WTC11 (cell line): ENCODE data around the gene DISP3. TPM values are rescaled to one million over a fixed set of nuclear protein-coding genes. Genes with fewer than 3 reads are reported as not detected.

ENCODE experiments used
- ATAC-seq: fragments of 200-7000 bp; cut with Tn5 transposase; 2 replicates; pipeline ENCODE4 v1.10.0; 2021; ENCODE audit warnings: mild to moderate bottlenecking, moderate library complexity
- CTCF ChIA-PET: fragments of 300-600 bp; sonication (Branson Sonifier 250); formaldehyde crosslinking; loops from one replicate; lab custom pipeline; 2021; ENCODE audit warnings: antibody characterized with exemption; lab: Charles Lee
- POLR2A ChIA-PET: fragments of 350-600 bp; sonication (Branson Sonifier 250); formaldehyde crosslinking; loops from one replicate; lab custom pipeline; 2021; ENCODE audit warnings: antibody characterized with exemption; lab: Charles Lee
- DNase-seq: peaks from one replicate; pipeline ENCODE4 v3.0.0; 2021; ENCODE audit warnings: low spot score
- H3K27ac Mint-ChIP-seq: 2 replicates; pipeline ENCODE4 v1.8.0; 2021; ENCODE audit warnings: mixed read lengths
- H3K27me3 Mint-ChIP-seq: 2 replicates; pipeline ENCODE4 v1.8.0; 2021; ENCODE audit warnings: low read depth, mild to moderate bottlenecking, moderate library complexity, mixed read lengths
- H3K36me3 Mint-ChIP-seq: 2 replicates; pipeline ENCODE4 v1.8.0; 2021; ENCODE audit warnings: mixed read lengths
- H3K4me1 Mint-ChIP-seq: 2 replicates; pipeline ENCODE4 v1.8.0; 2022; ENCODE audit warnings: mixed read lengths
- H3K4me3 Mint-ChIP-seq: 2 replicates; pipeline ENCODE4 v1.8.0; 2021; ENCODE audit warnings: mild to moderate bottlenecking, moderate library complexity, mixed read lengths
- H3K9me3 Mint-ChIP-seq: 2 replicates; pipeline ENCODE4 v1.8.0; 2021; ENCODE audit warnings: mixed read lengths
- ARID4B ChIP-seq: sonication (generic); formaldehyde crosslinking; IDR thresholded peaks from 2 replicates; pipeline ENCODE4 v1.8.0; 2023; ENCODE audit warnings: missing genetic modification reagents, mild to moderate bottlenecking, borderline replicate concordance
- ATF1 ChIP-seq: sonication (generic); formaldehyde crosslinking; IDR thresholded peaks from 2 replicates; pipeline ENCODE4 v1.8.1; 2023; ENCODE audit warnings: mild to moderate bottlenecking, moderate library complexity, missing genetic modification reagents
- CDX4 ChIP-seq: fragments of 250-450 bp; sonication (Bioruptor Pico); IDR thresholded peaks from 2 replicates; pipeline ENCODE4 v1.9.0; 2021; ENCODE audit warnings: moderate library complexity, mild to moderate bottlenecking, inconsistent platforms, borderline replicate concordance
- FOXP1 ChIP-seq: sonication (generic); formaldehyde crosslinking; IDR thresholded peaks from 2 replicates; pipeline ENCODE4 v1.8.0; 2022; ENCODE audit warnings: missing genetic modification reagents, mild to moderate bottlenecking, moderate library complexity, borderline replicate concordance
- GRHL2 ChIP-seq: fragments of 250-450 bp; sonication (Bioruptor Pico); IDR thresholded peaks from 2 replicates; pipeline ENCODE4 v1.8.0; 2022; ENCODE audit warnings: mild to moderate bottlenecking, moderate library complexity; ENCODE audit not compliant: insufficient replicate concordance, severe bottlenecking
- SMAD3 ChIP-seq: sonication (generic); formaldehyde crosslinking; IDR thresholded peaks from 2 replicates; pipeline ENCODE4 v1.8.0; 2022; ENCODE audit warnings: missing genetic modification reagents, mild to moderate bottlenecking, borderline replicate concordance
- ZBTB21 ChIP-seq: sonication (generic); formaldehyde crosslinking; IDR thresholded peaks from 2 replicates; pipeline ENCODE4 v1.8.1; 2023; ENCODE audit warnings: mild to moderate bottlenecking, missing genetic modification reagents, borderline replicate concordance
- ZNF121 ChIP-seq: sonication (generic); formaldehyde crosslinking; IDR thresholded peaks from 2 replicates; pipeline ENCODE4 v1.8.0; 2023; ENCODE audit warnings: missing genetic modification reagents
- ZNF425 ChIP-seq: fragments of 250-450 bp; sonication (Bioruptor Pico); conservative IDR thresholded peaks from 2 replicates; pipeline ENCODE4 v1.9.0; 2021; ENCODE audit warnings: mild to moderate bottlenecking
- total RNA-seq: library from RNA; stranded (reverse); gene quantifications from 3 replicates; pipeline ENCODE4 v1.2.3, GENCODE V29; 2021
- TF ChIP-seq, protein P1 (sequence below): sonication (generic); formaldehyde crosslinking; IDR thresholded peaks from 2 replicates; pipeline ENCODE4 v1.8.1; 2023; ENCODE audit warnings: mild to moderate bottlenecking, missing genetic modification reagents, borderline replicate concordance
- TF ChIP-seq, protein P2 (sequence below): sonication (generic); formaldehyde crosslinking; IDR thresholded peaks from 2 replicates; pipeline ENCODE4 v1.8.0; 2022; ENCODE audit warnings: mild to moderate bottlenecking, missing genetic modification reagents

DISP3 gene
- total RNA-seq, 1 experiment from 2014 or later, result 6.0 TPM

DNA sequence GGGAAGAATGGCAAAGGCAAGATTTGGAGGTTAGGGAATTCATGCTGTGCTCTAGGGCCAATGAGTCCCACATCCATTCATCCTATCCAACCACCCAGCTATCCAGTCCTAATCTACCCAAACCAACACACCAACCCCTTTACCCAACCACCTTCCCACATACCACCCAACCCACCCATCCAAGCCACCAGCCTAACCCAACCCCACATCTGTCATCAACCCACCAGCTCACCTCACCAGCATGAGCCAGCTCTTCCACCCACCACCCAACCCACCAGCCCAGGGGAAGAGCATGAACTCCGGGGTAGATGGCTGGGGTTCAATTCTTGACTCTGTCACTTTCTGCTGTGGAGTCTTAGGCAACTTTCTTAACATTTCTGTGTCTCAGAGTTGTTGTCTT lies 35.9 kb upstream of the DISP3 start:
- ATAC-seq (no peak), DNase-seq (no peak)
- Mint-ChIP-seq H3K27me3 (no peaks in the 10 kb centered on the region; the same call in 1 of the 2 replicates), H3K4me1 (0 out of 2 replicates have a peak, but pooled peaks cover 3% of the 10 kb centered on the region), H3K9me3 (no peaks in the 10 kb centered on the region), H3K36me3 (no peaks in the 10 kb centered on the region), H3K27ac (no peak overlapping the region), H3K4me3 (no peak overlapping the region)
- CTCF ChIA-PET, result interaction anchor here (0.8 kb wide), 1 partner anchor 129 kb away, joined by 4 read pairs; no protein-coding TSS in a partner anchor
- POLR2A ChIA-PET, result no interaction called here
- TF ChIP-seq SMAD3 (CRISPR knock-in tag) (no peak), ARID4B (CRISPR knock-in tag) (no peak), CDX4 (CRISPR knock-in tag) (no peak), ZNF425 (CRISPR knock-in tag) (no peak), FOXP1 (CRISPR knock-in tag) (no peak), ZNF121 (CRISPR knock-in tag) (no peak), ATF1 (CRISPR knock-in tag) (no peak), ZBTB21 (no peak), GRHL2 (no peak)
- TF ChIP-seq, protein P1, sequence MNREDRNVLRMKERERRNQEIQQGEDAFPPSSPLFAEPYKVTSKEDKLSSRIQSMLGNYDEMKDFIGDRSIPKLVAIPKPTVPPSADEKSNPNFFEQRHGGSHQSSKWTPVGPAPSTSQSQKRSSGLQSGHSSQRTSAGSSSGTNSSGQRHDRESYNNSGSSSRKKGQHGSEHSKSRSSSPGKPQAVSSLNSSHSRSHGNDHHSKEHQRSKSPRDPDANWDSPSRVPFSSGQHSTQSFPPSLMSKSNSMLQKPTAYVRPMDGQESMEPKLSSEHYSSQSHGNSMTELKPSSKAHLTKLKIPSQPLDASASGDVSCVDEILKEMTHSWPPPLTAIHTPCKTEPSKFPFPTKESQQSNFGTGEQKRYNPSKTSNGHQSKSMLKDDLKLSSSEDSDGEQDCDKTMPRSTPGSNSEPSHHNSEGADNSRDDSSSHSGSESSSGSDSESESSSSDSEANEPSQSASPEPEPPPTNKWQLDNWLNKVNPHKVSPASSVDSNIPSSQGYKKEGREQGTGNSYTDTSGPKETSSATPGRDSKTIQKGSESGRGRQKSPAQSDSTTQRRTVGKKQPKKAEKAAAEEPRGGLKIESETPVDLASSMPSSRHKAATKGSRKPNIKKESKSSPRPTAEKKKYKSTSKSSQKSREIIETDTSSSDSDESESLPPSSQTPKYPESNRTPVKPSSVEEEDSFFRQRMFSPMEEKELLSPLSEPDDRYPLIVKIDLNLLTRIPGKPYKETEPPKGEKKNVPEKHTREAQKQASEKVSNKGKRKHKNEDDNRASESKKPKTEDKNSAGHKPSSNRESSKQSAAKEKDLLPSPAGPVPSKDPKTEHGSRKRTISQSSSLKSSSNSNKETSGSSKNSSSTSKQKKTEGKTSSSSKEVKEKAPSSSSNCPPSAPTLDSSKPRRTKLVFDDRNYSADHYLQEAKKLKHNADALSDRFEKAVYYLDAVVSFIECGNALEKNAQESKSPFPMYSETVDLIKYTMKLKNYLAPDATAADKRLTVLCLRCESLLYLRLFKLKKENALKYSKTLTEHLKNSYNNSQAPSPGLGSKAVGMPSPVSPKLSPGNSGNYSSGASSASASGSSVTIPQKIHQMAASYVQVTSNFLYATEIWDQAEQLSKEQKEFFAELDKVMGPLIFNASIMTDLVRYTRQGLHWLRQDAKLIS (CRISPR knock-in tag), result no peak
- TF ChIP-seq, protein P2, sequence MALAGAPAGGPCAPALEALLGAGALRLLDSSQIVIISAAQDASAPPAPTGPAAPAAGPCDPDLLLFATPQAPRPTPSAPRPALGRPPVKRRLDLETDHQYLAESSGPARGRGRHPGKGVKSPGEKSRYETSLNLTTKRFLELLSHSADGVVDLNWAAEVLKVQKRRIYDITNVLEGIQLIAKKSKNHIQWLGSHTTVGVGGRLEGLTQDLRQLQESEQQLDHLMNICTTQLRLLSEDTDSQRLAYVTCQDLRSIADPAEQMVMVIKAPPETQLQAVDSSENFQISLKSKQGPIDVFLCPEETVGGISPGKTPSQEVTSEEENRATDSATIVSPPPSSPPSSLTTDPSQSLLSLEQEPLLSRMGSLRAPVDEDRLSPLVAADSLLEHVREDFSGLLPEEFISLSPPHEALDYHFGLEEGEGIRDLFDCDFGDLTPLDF, result no peak
